ENCODE results near the gene SETD7. TPM values are rescaled to one million over a fixed set of nuclear protein-coding genes. Genes with fewer than 3 reads are reported as not detected.

The SETD7 gene
- total RNA-seq, 2 experiments from 2014 or later: 23.1 to 23.5 TPM

DNA sequence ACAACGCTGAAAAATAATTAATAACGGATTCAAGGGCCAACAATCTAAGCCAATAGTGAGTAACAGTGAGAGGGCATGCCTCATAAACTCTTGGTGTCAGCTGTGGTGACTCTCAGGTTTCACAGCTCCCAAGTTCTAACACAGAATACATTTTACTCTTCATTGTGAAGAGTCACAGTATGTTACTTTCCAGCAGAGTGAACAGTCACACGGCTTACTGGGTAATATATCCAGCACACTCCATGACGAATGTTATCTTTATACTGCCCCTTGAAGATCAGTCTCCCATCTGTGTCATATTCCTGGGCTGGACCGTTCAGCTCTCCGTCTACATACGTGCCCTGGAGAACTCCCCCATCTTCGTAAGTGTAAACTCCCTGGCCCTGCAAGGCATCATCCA, 23.1 kb downstream of the SETD7 start:
- H3K27ac Mint-ChIP-seq: no peak overlapping the region
- POLR2A ChIA-PET: no interaction called here

DNA sequence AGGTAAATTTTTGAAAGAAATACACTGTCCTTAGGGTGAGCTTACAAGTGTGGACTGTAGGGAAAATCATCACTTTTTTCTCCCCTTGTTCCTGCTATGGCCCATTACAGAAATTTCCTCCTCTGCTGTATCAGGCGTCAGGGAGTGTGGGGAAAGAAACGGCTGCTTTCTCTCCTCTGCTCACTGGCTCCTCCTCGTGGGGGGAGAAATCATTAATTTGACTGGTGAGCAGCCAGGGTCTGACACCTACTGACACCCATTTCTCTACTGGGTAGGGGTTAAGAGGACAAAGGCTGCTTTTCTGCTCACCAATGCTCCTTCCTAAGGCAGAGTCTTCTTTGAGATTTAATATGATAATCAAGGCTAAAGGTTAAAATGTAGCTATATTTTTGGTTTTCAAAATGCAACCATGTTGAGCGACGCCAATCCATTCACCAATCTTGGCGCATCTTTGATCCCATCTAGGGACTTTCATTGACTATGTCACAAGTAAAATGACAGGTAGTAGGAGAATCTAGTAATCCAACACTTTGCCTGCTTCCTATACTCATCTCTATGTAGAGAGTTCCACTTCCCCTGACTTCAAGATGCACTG, 25.1 kb downstream of the SETD7 start:
- ChIA-PET CTCF (interaction anchor here (0.6 to 1.8 kb wide), 6 partner anchors 12 to 500 kb away, joined by 3 to 7 read pairs (median 4); no protein-coding TSS in a partner anchor), POLR2A (interaction anchor here (0.6 to 2.1 kb wide), 4 partner anchors 20 to 79 kb away, joined by 3 to 9 read pairs (median 4); partner anchors contain the start of gene SETD7)
- peaks cover 5% of the 10 kb centered on the region for H3K4me1 Mint-ChIP-seq (ENCODE audit: low read depth)
- Histone ChIP-seq H3K4me1 (ENCODE audit: insufficient read depth, low read length) (peaks cover 9% of the 10 kb centered on the region), H3K4me3 (ENCODE audit: low read length) (no peak overlapping the region), H3K27me3 (ENCODE audit: control insufficient read depth in 1 of 2, insufficient read depth in 2 of 2, low read length in 2 of 2) (no peaks in the 10 kb centered on the region), H3K9me3 (ENCODE audit: control insufficient read depth in 1 of 2, insufficient read depth in 1 of 2, low read length in 2 of 2) (no peaks in the 10 kb centered on the region), H3K36me3 (ENCODE audit: insufficient read depth, low read length) (peaks cover 20% of the 10 kb centered on the region), H3K27ac (ENCODE audit: low read depth in 1 of 2, low read length in 2 of 2) (no peak overlapping the region)
- H3K36me3 Mint-ChIP-seq (ENCODE audit: low read depth): peaks cover 17% of the 10 kb centered on the region
- H3K27me3 Mint-ChIP-seq: no peaks in the 10 kb centered on the region
- ATAC-seq (ENCODE audit: poor library complexity): peak; percentile 84
- no peak overlapping the region for H3K27ac Mint-ChIP-seq
- no peaks in the 10 kb centered on the region for H3K9me3 Mint-ChIP-seq
- TF ChIP-seq, protein P1, sequence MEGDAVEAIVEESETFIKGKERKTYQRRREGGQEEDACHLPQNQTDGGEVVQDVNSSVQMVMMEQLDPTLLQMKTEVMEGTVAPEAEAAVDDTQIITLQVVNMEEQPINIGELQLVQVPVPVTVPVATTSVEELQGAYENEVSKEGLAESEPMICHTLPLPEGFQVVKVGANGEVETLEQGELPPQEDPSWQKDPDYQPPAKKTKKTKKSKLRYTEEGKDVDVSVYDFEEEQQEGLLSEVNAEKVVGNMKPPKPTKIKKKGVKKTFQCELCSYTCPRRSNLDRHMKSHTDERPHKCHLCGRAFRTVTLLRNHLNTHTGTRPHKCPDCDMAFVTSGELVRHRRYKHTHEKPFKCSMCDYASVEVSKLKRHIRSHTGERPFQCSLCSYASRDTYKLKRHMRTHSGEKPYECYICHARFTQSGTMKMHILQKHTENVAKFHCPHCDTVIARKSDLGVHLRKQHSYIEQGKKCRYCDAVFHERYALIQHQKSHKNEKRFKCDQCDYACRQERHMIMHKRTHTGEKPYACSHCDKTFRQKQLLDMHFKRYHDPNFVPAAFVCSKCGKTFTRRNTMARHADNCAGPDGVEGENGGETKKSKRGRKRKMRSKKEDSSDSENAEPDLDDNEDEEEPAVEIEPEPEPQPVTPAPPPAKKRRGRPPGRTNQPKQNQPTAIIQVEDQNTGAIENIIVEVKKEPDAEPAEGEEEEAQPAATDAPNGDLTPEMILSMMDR (IDR thresholded peaks at IDR 0.05): peak; percentile 76
- no peak overlapping the region for H3K4me3 Mint-ChIP-seq
- peak; percentile 40 to 75 (median 53) for DNase-seq
- intact Hi-C loops (cut with DNase I, micrococcal nuclease): loop anchor here (2.0 to 10.0 kb wide), 6 partner anchors 24 to 500 kb away; no protein-coding TSS in a partner anchor

More for the DNA sequence above, 23.1 kb downstream of the SETD7 start:
- Histone ChIP-seq H3K4me1 (ENCODE audit: insufficient read depth, low read length) (peaks cover 4% of the 10 kb centered on the region), H3K27me3 (ENCODE audit: control insufficient read depth in 1 of 2, insufficient read depth in 2 of 2, low read length in 2 of 2) (no peaks in the 10 kb centered on the region), H3K9me3 (ENCODE audit: control insufficient read depth in 1 of 2, insufficient read depth in 1 of 2, low read length in 2 of 2) (no peaks in the 10 kb centered on the region), H3K27ac (ENCODE audit: low read depth in 1 of 2, low read length in 2 of 2) (no peak overlapping the region), H3K4me3 (ENCODE audit: low read length) (no peak overlapping the region), H3K36me3 (ENCODE audit: insufficient read depth, low read length) (peaks cover 20% of the 10 kb centered on the region)
- no peak for ATAC-seq (ENCODE audit: poor library complexity)
- TF ChIP-seq, protein P1 (IDR thresholded peaks at IDR 0.05): no peak
- intact Hi-C loops (cut with DNase I, micrococcal nuclease): loop anchor here (5.0 to 10.0 kb wide), 3 partner anchors 116 to 438 kb away; no protein-coding TSS in a partner anchor
- H3K36me3 Mint-ChIP-seq (ENCODE audit: low read depth): peaks cover 17% of the 10 kb centered on the region
- H3K9me3 Mint-ChIP-seq: no peaks in the 10 kb centered on the region
- no peaks in the 10 kb centered on the region for H3K27me3 Mint-ChIP-seq
- CTCF ChIA-PET: no interaction called here
- no peak for DNase-seq
- H3K4me1 Mint-ChIP-seq (ENCODE audit: low read depth): peaks cover 5% of the 10 kb centered on the region
- H3K4me3 Mint-ChIP-seq: no peak overlapping the region

DNA sequence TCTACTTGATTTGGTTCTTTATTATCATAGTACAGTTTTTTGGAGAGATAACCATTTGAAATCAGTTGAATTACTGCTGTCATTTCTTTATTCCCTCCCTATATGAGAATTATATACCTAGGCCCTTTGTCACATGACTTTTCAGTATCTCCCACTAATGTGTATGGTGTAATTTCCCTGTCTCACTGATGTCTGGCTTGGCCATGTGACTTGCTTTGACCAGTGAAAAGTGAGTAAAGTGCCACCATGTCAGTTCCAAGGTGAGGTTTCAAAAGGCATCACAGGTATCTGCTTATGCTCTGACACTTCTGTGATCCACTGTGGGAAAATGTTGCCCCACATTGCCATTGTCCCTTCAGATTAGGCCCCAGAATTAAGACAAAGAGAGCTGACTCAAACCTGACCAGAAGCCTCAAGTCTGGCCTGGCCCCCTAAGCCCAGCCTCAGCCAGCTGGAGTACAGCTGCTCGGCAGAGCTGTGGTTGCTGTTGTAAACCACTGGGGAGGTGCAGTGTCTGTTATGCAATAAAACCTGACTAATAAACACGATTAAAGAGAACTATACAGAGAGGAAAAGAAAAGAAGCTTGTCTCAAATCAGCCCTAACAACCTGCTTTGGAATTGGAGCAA, 27.5 kb downstream of the SETD7 start:
- H3K27ac ChIP-seq (ENCODE audit: low read depth in 1 of 2, low read length in 2 of 2): no peak overlapping the region
- POLR2A ChIA-PET: interaction anchor here (1.7 kb wide), 1 partner anchor 28 kb away, joined by 5 read pairs; the partner anchor contains the start of gene SETD7
- Mint-ChIP-seq H3K27me3 (no peaks in the 10 kb centered on the region), H3K4me1 (ENCODE audit: low read depth) (peaks cover 10% of the 10 kb centered on the region), H3K9me3 (no peaks in the 10 kb centered on the region), H3K27ac (no peak overlapping the region), H3K4me3 (no peak overlapping the region), H3K36me3 (ENCODE audit: low read depth) (peaks cover 33% of the 10 kb centered on the region)
- TF ChIP-seq, protein P1 (IDR thresholded peaks at IDR 0.05): no peak
- no peaks in the 10 kb centered on the region for H3K27me3 ChIP-seq (ENCODE audit: control insufficient read depth in 1 of 2, insufficient read depth in 2 of 2, low read length in 2 of 2)
- H3K4me3 ChIP-seq (ENCODE audit: low read length): no peak overlapping the region
- DNase-seq (peak in 3 of 14 experiments; percentile 26 to 58 (median 31)), ATAC-seq (ENCODE audit: poor library complexity) (no peak)
- no peaks in the 10 kb centered on the region for H3K9me3 ChIP-seq (ENCODE audit: control insufficient read depth in 1 of 2, insufficient read depth in 1 of 2, low read length in 2 of 2)
- peaks cover 20% of the 10 kb centered on the region for H3K4me1 ChIP-seq (ENCODE audit: insufficient read depth, low read length)
- intact Hi-C loops (cut with DNase I, micrococcal nuclease): loop anchor here (5.0 kb wide), 2 partner anchors 34 to 301 kb away; no protein-coding TSS in a partner anchor
- H3K36me3 ChIP-seq (ENCODE audit: insufficient read depth, low read length): peaks cover 26% of the 10 kb centered on the region
- CTCF ChIA-PET: no interaction called here

Measured in CD4-positive, alpha-beta T cell (primary cell).